HepG2 (cell line): ENCODE measurements around the gene GDE1. TPM values are rescaled to one million over a fixed set of nuclear protein-coding genes. Genes with fewer than 3 reads are reported as not detected.

ENCODE experiments used
- ATAC-seq: fragments of 200-7000 bp; cut with Tn5 transposase; 3 replicates; pipeline ENCODE4 v1.9.1; 2020; ENCODE audit warnings: mild to moderate bottlenecking, moderate library complexity
- BruUV-seq: library from RNA; stranded (reverse); fragments of 400-500 nt; replicated peaks from 2 replicates; lab custom pipeline; 2021; lab: Mats Ljungman, UMichigan
- CTCF ChIA-PET: fragments of 300-600 bp; formaldehyde crosslinking; extraction: SDS; loops from one replicate; lab custom pipeline; 2021; ENCODE audit warnings: low total read pairs, inconsistent platforms, low intra/inter-chr PET ratio; lab: Yijun Ruan, JAX
- POLR2A ChIA-PET: fragments of 350-600 bp; sonication (Branson Sonifier 250); formaldehyde crosslinking; loops from one replicate; lab custom pipeline; 2020; ENCODE audit warnings: antibody characterized with exemption, inconsistent platforms; lab: Yijun Ruan, JAX
- DNase-seq: peaks from one replicate; pipeline ENCODE4 v3.0.0-alpha.2; 2015; ENCODE audit warnings: low spot score
- FAIRE-seq: peaks from 3 replicates; lab custom pipeline; 2011; peaks lifted over from hg19 to GRCh38; lab: Jason Lieb, UNC
- H2AFZ ChIP-seq: one replicate; pipeline ENCODE4 v1.6.1; 2011; ENCODE audit warnings: low read length, inconsistent platforms
- H3K27ac ChIP-seq: fragments of 300-600 bp; 3 replicates; pipeline ENCODE4 v1.8.0; 2011; ENCODE audit warnings: mixed run types, mild to moderate bottlenecking, mixed read lengths, low read length, inconsistent platforms; ENCODE audit not compliant: insufficient read depth; ENCODE audit errors: extremely low read length
- H3K27me3 ChIP-seq, 2 experiments: fragments of 200-600 bp in 1 of 2; 2 replicates in 1 of 2; 3 replicates in 1 of 2; pipeline versions ENCODE4 v1.6.0 to v1.8.0; 2011; ENCODE audit warnings: low read length in 2 of 2, mild to moderate bottlenecking in 2 of 2, moderate library complexity in 2 of 2, inconsistent platforms in 1 of 2; ENCODE audit not compliant: insufficient read depth in 2 of 2, control insufficient read depth in 1 of 2
- H3K36me3 ChIP-seq, 2 experiments: fragments of 200-600 bp in 1 of 2; replicated peaks in 1 of 2; 2 replicates in 1 of 2; 3 replicates in 1 of 2; pipeline versions ENCODE4 v1.5.1 to v1.8.0; 2011; ENCODE audit warnings: low read length in 2 of 2, inconsistent platforms in 1 of 2; ENCODE audit not compliant: insufficient read depth in 2 of 2, control insufficient read depth in 1 of 2
- H3K4me1 ChIP-seq: 2 replicates; pipeline ENCODE4 v1.5.1; 2012; ENCODE audit warnings: low read length, inconsistent platforms; ENCODE audit not compliant: insufficient read depth
- H3K4me2 ChIP-seq: 2 replicates; pipeline ENCODE4 v1.6.0; 2011; ENCODE audit warnings: low read depth, low read length, inconsistent platforms
- H3K4me3 ChIP-seq, 3 experiments: fragments of 200-600 bp in 1 of 3; sonication (generic), shearing (Covaris generic) in 1 of 3; replicated peaks in 1 of 3; 2 replicates each; pipeline ENCODE4 v1.5.1; 2011 to 2016; ENCODE audit warnings: low read length in 3 of 3, inconsistent platforms in 2 of 3, low read depth in 2 of 3, mild to moderate bottlenecking in 2 of 3, control low read depth in 1 of 3, mixed read lengths in 1 of 3; ENCODE audit not compliant: insufficient read depth in 1 of 3
- H3K79me2 ChIP-seq: one replicate; pipeline ENCODE4 v1.6.1; 2011; ENCODE audit warnings: low read length, inconsistent platforms; ENCODE audit not compliant: insufficient read depth
- H3K9ac ChIP-seq: 2 replicates; pipeline ENCODE4 v1.6.0; 2011; ENCODE audit warnings: mild to moderate bottlenecking, low read depth, low read length, inconsistent platforms; ENCODE audit not compliant: insufficient read depth
- H3K9me3 ChIP-seq: 2 replicates; pipeline ENCODE4 v1.5.1; 2012; ENCODE audit warnings: mild to moderate bottlenecking, low read length
- H4K20me1 ChIP-seq: 2 replicates; pipeline ENCODE4 v1.6.0; 2011; ENCODE audit warnings: inconsistent platforms, mild to moderate bottlenecking, low read length, moderate library complexity; ENCODE audit not compliant: insufficient read depth
- ARNTL ChIP-seq: sonication (generic); formaldehyde crosslinking; IDR thresholded peaks from 2 replicates; pipeline ENCODE4 v1.4.0; 2020; ENCODE audit warnings: mild to moderate bottlenecking, missing genetic modification reagents
- CCAR2 ChIP-seq: fragments of 200-400 bp; formaldehyde crosslinking; optimal IDR thresholded peaks from 2 replicates; pipeline ENCODE3; 2018; ENCODE audit warnings: low read depth, mild to moderate bottlenecking, low read length, moderate library complexity
- JDP2 ChIP-seq: sonication (generic); formaldehyde crosslinking; IDR thresholded peaks from 2 replicates; pipeline ENCODE4 v1.8.1; 2022; ENCODE audit warnings: missing genetic modification reagents, borderline replicate concordance
- NBN ChIP-seq: fragments of 450-650 bp; conservative IDR thresholded peaks from 2 replicates; pipeline ENCODE4 v1.6.1; 2017
- PHB2 ChIP-seq: fragments of 450-650 bp; IDR thresholded peaks from 2 replicates; pipeline ENCODE4 v1.6.1; 2018; ENCODE audit not compliant: partially characterized antibody
- PTBP1 ChIP-seq: fragments of 200-400 bp; formaldehyde crosslinking; IDR thresholded peaks from 2 replicates; pipeline ENCODE4 v1.6.1; 2018; ENCODE audit warnings: low read length, low read depth; ENCODE audit not compliant: poor library complexity, severe bottlenecking
- RAD21 ChIP-seq: fragments of 450-650 bp; formaldehyde crosslinking; IDR thresholded peaks from 2 replicates; pipeline ENCODE4 v1.5.0; 2020; ENCODE audit warnings: mild to moderate bottlenecking
- RFXANK ChIP-seq: IDR thresholded peaks from 2 replicates; pipeline ENCODE4 v1.6.1; 2016
- ZFAT ChIP-seq: sonication (generic); formaldehyde crosslinking; conservative IDR thresholded peaks from 2 replicates; pipeline ENCODE4 v1.8.1; 2023; ENCODE audit warnings: missing genetic modification reagents, inconsistent platforms
- ZMYM3 ChIP-seq: sonication (generic); formaldehyde crosslinking; IDR thresholded peaks from 2 replicates; pipeline ENCODE4 v1.5.1; 2020; ENCODE audit warnings: mild to moderate bottlenecking, missing genetic modification reagents
- ZNF232 ChIP-seq: sonication (generic); formaldehyde crosslinking; IDR thresholded peaks from 2 replicates; pipeline ENCODE4 v1.4.0; 2020; ENCODE audit warnings: missing genetic modification reagents, borderline replicate concordance
- ZNF432 ChIP-seq: sonication (generic); formaldehyde crosslinking; IDR thresholded peaks from 2 replicates; pipeline ENCODE4 v1.5.0; 2020; ENCODE audit warnings: missing genetic modification reagents, mild to moderate bottlenecking, borderline replicate concordance
- ZNF589 ChIP-seq: sonication (generic); formaldehyde crosslinking; conservative IDR thresholded peaks from 2 replicates; pipeline ENCODE4 v1.8.0; 2022; ENCODE audit warnings: mild to moderate bottlenecking, moderate library complexity, missing genetic modification reagents
- ZNF841 ChIP-seq: sonication (generic); formaldehyde crosslinking; IDR thresholded peaks from 2 replicates; pipeline ENCODE4 v1.8.1; 2023; ENCODE audit warnings: missing genetic modification reagents, borderline replicate concordance
- WGBS: methylation state at CpG from one replicate; pipeline ENCODE4 v1.1.6; 2017; ENCODE audit warnings: low lambda C conversion rate; 5-methylcytosine and 5-hydroxymethylcytosine counted together
- in situ Hi-C: cut with HindIII; loops from 2 replicates; pipeline ENCODE4 v1.10.0; 2017; ENCODE audit warnings: low pct_unique_long_range_greater_than_20kb; ENCODE audit not compliant: extremely low pct_ligation_motif_present
- intact Hi-C: fragments of 100-400 bp; cut with micrococcal nuclease; formaldehyde crosslinking; loops from one replicate; pipeline ENCODE4 v1.10.0; 2022; ENCODE audit not compliant: unreplicated experiment
- polyA plus RNA-seq, 8 experiments: library from polyadenylated mRNA; depleted of rRNA in 3 of 8; stranded (reverse) in 7 of 8; unstranded in 1 of 8; fragments of >200 nt; fragmentation: Illumina TruSeq in 4 of 8; extraction: Trizol in 4 of 8; gene quantifications; 2 replicates each; pipeline versions ENCODE4 v1.2.1 to v1.2.3, GENCODE V29; 2011 to 2016; ENCODE audit warnings: low read depth in 4 of 8, missing spikeins in 1 of 8, mixed read lengths in 1 of 8; ENCODE audit not compliant: insufficient read depth in 1 of 8
- total RNA-seq, 5 experiments: library from RNA; depleted of rRNA; stranded (reverse); fragments of >200 nt; fragmentation: Illumina TruSeq; extraction: Trizol; gene quantifications; 2 replicates each; pipeline ENCODE4 v1.2.3, GENCODE V29; 2016; ENCODE audit warnings: low read depth in 1 of 5
- TF ChIP-seq, protein P1 (sequence below): sonication (generic); formaldehyde crosslinking; IDR thresholded peaks from 2 replicates; pipeline ENCODE4 v1.4.0; 2020; ENCODE audit warnings: missing genetic modification reagents, borderline replicate concordance
- TF ChIP-seq, protein P2 (sequence below): sonication (generic); formaldehyde crosslinking; IDR thresholded peaks from 2 replicates; pipeline ENCODE4 v1.4.0; 2020; ENCODE audit warnings: missing genetic modification reagents, borderline replicate concordance
- TF ChIP-seq, protein P3 (sequence below): sonication (generic); formaldehyde crosslinking; IDR thresholded peaks from 2 replicates; pipeline ENCODE4 v1.4.0; 2020; ENCODE audit warnings: missing genetic modification reagents
- TF ChIP-seq, protein P4 (sequence below): sonication (generic); formaldehyde crosslinking; IDR thresholded peaks from 2 replicates; pipeline ENCODE4 v1.4.0; 2020; ENCODE audit warnings: low read depth, mild to moderate bottlenecking, missing genetic modification reagents

Gene GDE1
- total and polyA plus RNA-seq, 2 of the 13 experiments (the other 11 are each of a cell fraction or from before 2014, with no cell fraction given), result 35.9 to 59.0 TPM

DNA sequence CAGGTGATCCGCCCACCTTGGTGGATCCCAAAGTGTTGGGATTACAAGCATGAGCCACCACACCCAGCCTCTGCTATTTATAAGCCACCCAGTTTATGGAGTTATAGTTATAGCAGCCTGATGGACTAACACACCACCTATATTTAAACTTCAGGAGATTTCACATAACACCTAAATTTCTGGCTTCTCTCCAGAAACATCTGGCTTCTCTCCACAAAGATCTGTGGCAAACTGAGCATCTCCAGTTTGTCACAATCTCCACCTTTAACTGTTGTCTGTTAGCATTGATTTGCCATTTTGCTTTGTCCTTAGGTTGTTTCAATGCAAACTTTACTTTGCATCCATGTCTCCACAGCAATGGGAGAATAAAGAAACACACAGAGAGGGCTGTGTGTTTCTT lies 39.6 kb downstream of the GDE1 start:
- FAIRE-seq (no peak), DNase-seq (no peak), ATAC-seq (no peak)
- TF ChIP-seq, protein P1, sequence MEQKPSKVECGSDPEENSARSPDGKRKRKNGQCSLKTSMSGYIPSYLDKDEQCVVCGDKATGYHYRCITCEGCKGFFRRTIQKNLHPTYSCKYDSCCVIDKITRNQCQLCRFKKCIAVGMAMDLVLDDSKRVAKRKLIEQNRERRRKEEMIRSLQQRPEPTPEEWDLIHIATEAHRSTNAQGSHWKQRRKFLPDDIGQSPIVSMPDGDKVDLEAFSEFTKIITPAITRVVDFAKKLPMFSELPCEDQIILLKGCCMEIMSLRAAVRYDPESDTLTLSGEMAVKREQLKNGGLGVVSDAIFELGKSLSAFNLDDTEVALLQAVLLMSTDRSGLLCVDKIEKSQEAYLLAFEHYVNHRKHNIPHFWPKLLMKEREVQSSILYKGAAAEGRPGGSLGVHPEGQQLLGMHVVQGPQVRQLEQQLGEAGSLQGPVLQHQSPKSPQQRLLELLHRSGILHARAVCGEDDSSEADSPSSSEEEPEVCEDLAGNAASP (CRISPR knock-in tag), result no peak
- TF ChIP-seq PHB2 (no peak), ZNF841 (CRISPR knock-in tag) (no peak), JDP2 (CRISPR knock-in tag) (no peak), CCAR2 (no peak), ARNTL (CRISPR knock-in tag) (no peak), ZNF232 (CRISPR knock-in tag) (no peak), ZMYM3 (CRISPR knock-in tag) (no peak), RAD21 (no peak), ZNF432 (no peak), ZFAT (CRISPR knock-in tag) (no peak), PTBP1 (no peak), NBN (no peak), ZNF589 (CRISPR knock-in tag) (no peak), RFXANK (CRISPR knock-in tag) (no peak)
- TF ChIP-seq, protein P2, sequence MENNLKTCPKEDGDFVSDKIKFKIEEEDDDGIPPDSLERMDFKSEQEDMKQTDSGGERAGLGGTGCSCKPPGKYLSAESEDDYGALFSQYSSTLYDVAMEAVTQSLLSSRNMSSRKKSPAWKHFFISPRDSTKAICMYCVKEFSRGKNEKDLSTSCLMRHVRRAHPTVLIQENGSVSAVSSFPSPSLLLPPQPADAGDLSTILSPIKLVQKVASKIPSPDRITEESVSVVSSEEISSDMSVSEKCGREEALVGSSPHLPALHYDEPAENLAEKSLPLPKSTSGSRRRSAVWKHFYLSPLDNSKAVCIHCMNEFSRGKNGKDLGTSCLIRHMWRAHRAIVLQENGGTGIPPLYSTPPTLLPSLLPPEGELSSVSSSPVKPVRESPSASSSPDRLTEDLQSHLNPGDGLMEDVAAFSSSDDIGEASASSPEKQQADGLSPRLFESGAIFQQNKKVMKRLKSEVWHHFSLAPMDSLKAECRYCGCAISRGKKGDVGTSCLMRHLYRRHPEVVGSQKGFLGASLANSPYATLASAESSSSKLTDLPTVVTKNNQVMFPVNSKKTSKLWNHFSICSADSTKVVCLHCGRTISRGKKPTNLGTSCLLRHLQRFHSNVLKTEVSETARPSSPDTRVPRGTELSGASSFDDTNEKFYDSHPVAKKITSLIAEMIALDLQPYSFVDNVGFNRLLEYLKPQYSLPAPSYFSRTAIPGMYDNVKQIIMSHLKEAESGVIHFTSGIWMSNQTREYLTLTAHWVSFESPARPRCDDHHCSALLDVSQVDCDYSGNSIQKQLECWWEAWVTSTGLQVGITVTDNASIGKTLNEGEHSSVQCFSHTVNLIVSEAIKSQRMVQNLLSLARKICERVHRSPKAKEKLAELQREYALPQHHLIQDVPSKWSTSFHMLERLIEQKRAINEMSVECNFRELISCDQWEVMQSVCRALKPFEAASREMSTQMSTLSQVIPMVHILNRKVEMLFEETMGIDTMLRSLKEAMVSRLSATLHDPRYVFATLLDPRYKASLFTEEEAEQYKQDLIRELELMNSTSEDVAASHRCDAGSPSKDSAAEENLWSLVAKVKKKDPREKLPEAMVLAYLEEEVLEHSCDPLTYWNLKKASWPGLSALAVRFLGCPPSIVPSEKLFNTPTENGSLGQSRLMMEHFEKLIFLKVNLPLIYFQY (CRISPR knock-in tag), result no peak
- TF ChIP-seq, protein P3, sequence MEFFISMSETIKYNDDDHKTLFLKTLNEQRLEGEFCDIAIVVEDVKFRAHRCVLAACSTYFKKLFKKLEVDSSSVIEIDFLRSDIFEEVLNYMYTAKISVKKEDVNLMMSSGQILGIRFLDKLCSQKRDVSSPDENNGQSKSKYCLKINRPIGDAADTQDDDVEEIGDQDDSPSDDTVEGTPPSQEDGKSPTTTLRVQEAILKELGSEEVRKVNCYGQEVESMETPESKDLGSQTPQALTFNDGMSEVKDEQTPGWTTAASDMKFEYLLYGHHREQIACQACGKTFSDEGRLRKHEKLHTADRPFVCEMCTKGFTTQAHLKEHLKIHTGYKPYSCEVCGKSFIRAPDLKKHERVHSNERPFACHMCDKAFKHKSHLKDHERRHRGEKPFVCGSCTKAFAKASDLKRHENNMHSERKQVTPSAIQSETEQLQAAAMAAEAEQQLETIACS, result no peak
- TF ChIP-seq, protein P4, sequence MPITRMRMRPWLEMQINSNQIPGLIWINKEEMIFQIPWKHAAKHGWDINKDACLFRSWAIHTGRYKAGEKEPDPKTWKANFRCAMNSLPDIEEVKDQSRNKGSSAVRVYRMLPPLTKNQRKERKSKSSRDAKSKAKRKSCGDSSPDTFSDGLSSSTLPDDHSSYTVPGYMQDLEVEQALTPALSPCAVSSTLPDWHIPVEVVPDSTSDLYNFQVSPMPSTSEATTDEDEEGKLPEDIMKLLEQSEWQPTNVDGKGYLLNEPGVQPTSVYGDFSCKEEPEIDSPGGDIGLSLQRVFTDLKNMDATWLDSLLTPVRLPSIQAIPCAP, result no peak
- Histone ChIP-seq H3K4me1 (peaks cover 33% of the 10 kb centered on the region), H4K20me1 (no peaks in the 10 kb centered on the region), H3K4me3 (no peak overlapping the region), H3K9me3 (no peaks in the 10 kb centered on the region), H2AFZ (no peak overlapping the region), H3K9ac (no peak overlapping the region), H3K79me2 (no peaks in the 10 kb centered on the region), H3K4me2 (no peak overlapping the region), H3K27me3 (0 out of 5 replicates have a peak, but pooled peaks cover 0 to 5% of the 10 kb centered on the region in 2 experiments), H3K27ac (no peak overlapping the region), H3K36me3 (no peaks in the 10 kb centered on the region)
- 70% methylated on average over 1 of the region's 1 CpG for WGBS
- BruUV-seq, result no TSS peak
- CTCF ChIA-PET, result no interaction called here
- in situ Hi-C loops (no loop called here), intact Hi-C loops (no loop called here)
- POLR2A ChIA-PET, result no interaction called here
